Pancreas (tissue), 10 donors: ENCODE data around the gene PIAS4. TPM values are rescaled to one million over a fixed set of nuclear protein-coding genes. Genes with fewer than 3 reads are reported as not detected.
A peak's percentile ranks its signal among the peaks of the same experiment; 100 is the strongest.

Source experiments
- ATAC-seq, 4 donors: fragments of 200-7000 bp; cut with Tn5 transposase; one replicate each; pipeline versions ENCODE4 v1.8.0 to v1.9.1; 2020; ENCODE audit warnings: mild to moderate bottlenecking in 4 of 4, moderate library complexity in 4 of 4
- DNase-seq, 6 donors: peaks; one replicate each; pipeline ENCODE4 v3.0.0-alpha.2; 2020
- FAIRE-seq: peaks from 2 replicates; lab custom pipeline; 2012; peaks lifted over from hg19 to GRCh38; lab: Jason Lieb, UNC
- H3K27ac ChIP-seq, 4 donors: fragments of 200-600 bp; sonication (generic); 1 replicate in 3 of 4; 2 replicates in 1 of 4; pipeline versions ENCODE4 v1.5.0 to v1.8.0; 2020
- H3K27me3 ChIP-seq, 4 donors: fragments of 200-600 bp; one replicate each; pipeline ENCODE4 v1.8.0; 2021
- H3K36me3 ChIP-seq, 3 donors: fragments of 200-600 bp; sonication (generic) in 1 of 3; one replicate each; pipeline versions ENCODE4 v1.5.0 to v1.8.0; 2020 to 2021
- H3K4me1 ChIP-seq, 3 donors: fragments of 200-600 bp; one replicate each; pipeline ENCODE4 v1.8.0; 2021
- H3K4me3 ChIP-seq, 4 donors: fragments of 200-600 bp; sonication (generic) in 2 of 4; one replicate each; pipeline versions ENCODE4 v1.5.0 to v1.8.0; 2020 to 2021
- H3K9me3 ChIP-seq, 4 donors: fragments of 200-600 bp; one replicate each; pipeline ENCODE4 v1.8.0; 2021
- CTCF ChIP-seq, 4 donors: fragments of 200-600 bp; sonication (generic) in 3 of 4; IDR thresholded peaks; one replicate each; pipeline versions ENCODE4 v1.5.0 to v1.8.0; 2021; ENCODE audit warnings: antibody characterized with exemption in 4 of 4
- WGBS, 2 donors: extraction: QIAGEN DNeasy Blood & Tissue Kit; methylation state at CpG; one replicate each; pipeline ENCODE4 v1.1.7; 2013; 5-methylcytosine and 5-hydroxymethylcytosine counted together
- intact Hi-C, 3 donors: fragments of 100-400 bp; cut with DNase I; formaldehyde crosslinking; loops; one replicate each; pipeline versions ENCODE4 v1.11.1 to v1.14.2; 2022
- polyA plus RNA-seq, 2 donors: library from polyadenylated mRNA; stranded (reverse); fragments of 200-250 nt; gene quantifications; one replicate each; pipeline ENCODE4 v1.2.3, GENCODE V29; 2013
- total RNA-seq, 6 donors: library from RNA; stranded (reverse); fragmentation: NEBNext Ultra II Directional in 4 of 6; extraction: Animal tissue kit (Norgen Biotek cat#: 25700) in 4 of 6; gene quantifications; one replicate each; pipeline versions ENCODE4 v1.2.1 to v1.2.4, GENCODE V29; 2021 to 2023
- donor health status: healthy with polysubstance abuse.
- donor health status: DM: no; HTN: no; CAD: no; lungs with moderate emphysema.
- donor health status: DM: no; HTN: no; CAD: no.
- donor health status: control.
- donor health status: control.
- donor health status: Bipolar disorder and iron deficiency.
- donor health status: DM: yes; HTN: yes; CAD: no.
- donor health status: DM: no; HTN: no; CAD: no.
- donor health status: DM: no; HTN: no; CAD: no.
- donor health status: DM: yes; HTN: yes; CAD: no.

The PIAS4 gene
- total and polyA plus RNA-seq, 8 donors, result 12.8 to 25.3 (median 15.4) TPM

DNA sequence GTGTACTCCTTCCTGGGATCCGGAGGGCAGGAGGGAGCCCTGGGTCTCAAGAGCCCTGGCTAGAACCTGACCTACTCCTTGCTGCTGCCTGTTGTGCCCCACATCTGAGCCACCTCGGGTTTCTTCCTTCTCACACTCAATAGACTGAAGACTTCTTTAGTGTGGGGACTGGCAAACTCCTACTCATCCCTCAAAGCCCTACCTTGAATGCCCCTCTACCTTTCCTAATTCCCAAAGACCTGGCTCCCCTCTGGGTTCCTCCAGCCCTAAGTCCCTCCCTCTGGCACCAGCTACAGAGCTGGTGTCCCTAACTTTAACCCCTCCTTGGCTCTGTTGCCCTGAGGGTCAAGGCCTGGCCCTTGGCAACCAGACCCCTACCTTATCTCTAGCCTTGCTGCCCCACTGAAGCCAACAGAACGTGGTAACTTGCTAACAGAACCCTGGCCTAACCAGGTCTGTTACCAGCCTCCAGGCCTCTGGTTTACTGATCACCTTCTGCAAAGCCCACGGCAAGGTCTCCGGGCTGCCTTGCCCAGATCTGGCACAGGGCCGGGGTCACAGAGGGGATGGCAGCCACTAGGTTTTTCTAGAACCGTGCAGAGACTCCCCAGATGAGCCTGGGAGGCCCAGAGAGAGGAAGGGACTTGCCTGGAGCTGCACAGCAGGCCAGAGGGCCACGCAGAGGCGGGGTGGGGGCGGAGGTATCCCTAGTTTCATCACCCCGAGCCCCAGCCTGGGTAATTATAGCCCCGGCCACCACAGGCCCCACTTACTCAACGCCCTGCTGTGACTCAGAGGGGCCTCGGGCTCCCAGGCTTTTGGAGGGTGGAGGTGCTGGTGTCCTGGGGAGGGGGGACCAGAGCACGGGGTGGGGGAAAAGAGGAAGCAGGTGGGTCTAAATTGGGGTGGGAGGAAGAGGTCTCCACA, 43.9 kb downstream of the PIAS4 start:
- peaks cover 0 to 6% (median 0%) of the 10 kb centered on the region in 3 donors for H3K4me1 ChIP-seq
- peaks cover 0 to 23% (median 13%) of the 10 kb centered on the region in 3 donors for H3K36me3 ChIP-seq
- ATAC-seq, result peak in 2 of 4 donors; percentile 3 to 43

GRCh38 chr19:4052114-4052992, 44.8 kb downstream of the PIAS4 start:
- peak; percentile 59 to 78 (median 74) for ATAC-seq

More for the DNA sequence above, 43.9 kb downstream of the PIAS4 start:
- no peaks in the 10 kb centered on the region for H3K9me3 ChIP-seq
- H3K27ac ChIP-seq, result peak overlapping the region; percentile 36 to 75 (median 58)
- intact Hi-C loops, result loop anchor here in 1 of 3 donors (5.0 kb wide), 1 partner anchor 34 kb away; no protein-coding TSS in a partner anchor
- TF ChIP-seq CTCF (IDR thresholded peaks at IDR 0.05), result no peak
- FAIRE-seq (no peak), DNase-seq (no peak)
- no peak overlapping the region for H3K4me3 ChIP-seq
- H3K27me3 ChIP-seq, result no peaks in the 10 kb centered on the region
- 80 to 86% methylated on average over 13 to 15 of the region's 15 CpGs for WGBS, 2 donors

GRCh38 chr19:4052993-4053422, 45.5 kb downstream of the PIAS4 start:
- Histone ChIP-seq H3K36me3 (peaks cover 0 to 23% (median 13%) of the 10 kb centered on the region in 3 donors), H3K27me3 (no peaks in the 10 kb centered on the region), H3K4me1 (peaks cover 0 to 7% (median 0%) of the 10 kb centered on the region in 3 donors), H3K9me3 (no peaks in the 10 kb centered on the region), H3K4me3 (no peak overlapping the region), H3K27ac (peak overlapping the region in 3 of 4 donors; percentile 36 to 75 (median 65))
- no peak for TF ChIP-seq CTCF (IDR thresholded peaks at IDR 0.05)
- intact Hi-C loops, result loop anchor here in 1 of 3 donors (5.0 kb wide), 1 partner anchor 36 kb away; no protein-coding TSS in a partner anchor
- peak in 2 of 4 donors; percentile 1 to 4 for ATAC-seq
- no peak for FAIRE-seq
- 43 to 51% methylated on average over 13 of the region's 13 CpGs for WGBS, 2 donors
- peak in 1 of 6 donors; percentile 11 for DNase-seq

More at GRCh38 chr19:4052114-4052992, 44.8 kb downstream of the PIAS4 start:
- no peak for TF ChIP-seq CTCF (IDR thresholded peaks at IDR 0.05)
- intact Hi-C loops, result loop anchor here in 1 of 3 donors (5.0 kb wide), 1 partner anchor 35 kb away; no protein-coding TSS in a partner anchor
- Histone ChIP-seq H3K9me3 (no peaks in the 10 kb centered on the region), H3K36me3 (peaks cover 0 to 23% (median 13%) of the 10 kb centered on the region in 3 donors), H3K4me1 (peaks cover 0 to 6% (median 0%) of the 10 kb centered on the region in 3 donors), H3K27me3 (no peaks in the 10 kb centered on the region), H3K27ac (peak overlapping the region; percentile 36 to 75 (median 58)), H3K4me3 (no peak overlapping the region)
- 57 to 58% methylated on average over 20 to 27 of the region's 27 CpGs for WGBS, 2 donors
- FAIRE-seq (no peak), DNase-seq (peak; percentile 62 to 85 (median 72))

GRCh38 chr19:4053423-4054324, 46.1 kb downstream of the PIAS4 start:
- Histone ChIP-seq H3K27ac (no peak overlapping the region), H3K4me1 (peaks cover 0 to 12% (median 1%) of the 10 kb centered on the region in 3 donors), H3K4me3 (no peak overlapping the region), H3K9me3 (no peaks in the 10 kb centered on the region), H3K27me3 (no peaks in the 10 kb centered on the region), H3K36me3 (peaks cover 0 to 23% (median 13%) of the 10 kb centered on the region in 3 donors)
- peak in 2 of 6 donors; percentile 17 to 57 for DNase-seq
- intact Hi-C loops, result loop anchor here in 1 of 3 donors (5.0 kb wide), 1 partner anchor 36 kb away; no protein-coding TSS in a partner anchor
- no peak for ATAC-seq
- TF ChIP-seq CTCF (IDR thresholded peaks at IDR 0.05), result no peak
- WGBS, 2 donors, result 87 to 89% methylated on average over 74 to 82 of the region's 82 CpGs
- FAIRE-seq, result no peak
